GM03348 (cell line): ENCODE data around the gene OOSP4B.
"Not testable (repeated sequence)": the region's sequence is repeated elsewhere in the genome, so short reads cannot be mapped to it uniquely, and the experiment has no call there.

ENCODE experiments used
- DNase-seq: peaks from one replicate; pipeline ENCODE4 v3.0.0; 2012; ENCODE audit warnings: low spot score

Gene OOSP4B

DNA sequence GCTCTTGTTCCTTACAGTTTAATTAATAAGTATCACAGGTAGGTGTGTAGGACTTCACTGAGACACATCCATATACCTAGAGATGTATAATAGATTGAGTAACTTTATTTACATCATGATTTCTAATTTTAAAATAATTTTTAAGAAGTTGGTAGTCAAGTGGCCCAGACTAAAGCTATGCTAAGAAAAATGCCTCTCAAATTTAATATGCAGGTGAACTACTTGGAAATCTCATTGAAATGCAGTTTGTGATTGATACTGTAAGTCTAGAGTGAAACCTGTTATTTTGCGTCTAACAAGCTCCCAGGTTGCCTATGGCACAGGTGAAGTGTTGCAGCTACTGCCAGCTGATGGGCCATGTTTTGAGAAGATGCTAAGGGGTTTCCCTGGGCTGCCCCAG, at the start of gene OOSP4B:
Gene OOSP4B, plus strand, starts transcription at position 301 of the 400 bp plus-strand sequence.
- DNase-seq, result no peak

DNA sequence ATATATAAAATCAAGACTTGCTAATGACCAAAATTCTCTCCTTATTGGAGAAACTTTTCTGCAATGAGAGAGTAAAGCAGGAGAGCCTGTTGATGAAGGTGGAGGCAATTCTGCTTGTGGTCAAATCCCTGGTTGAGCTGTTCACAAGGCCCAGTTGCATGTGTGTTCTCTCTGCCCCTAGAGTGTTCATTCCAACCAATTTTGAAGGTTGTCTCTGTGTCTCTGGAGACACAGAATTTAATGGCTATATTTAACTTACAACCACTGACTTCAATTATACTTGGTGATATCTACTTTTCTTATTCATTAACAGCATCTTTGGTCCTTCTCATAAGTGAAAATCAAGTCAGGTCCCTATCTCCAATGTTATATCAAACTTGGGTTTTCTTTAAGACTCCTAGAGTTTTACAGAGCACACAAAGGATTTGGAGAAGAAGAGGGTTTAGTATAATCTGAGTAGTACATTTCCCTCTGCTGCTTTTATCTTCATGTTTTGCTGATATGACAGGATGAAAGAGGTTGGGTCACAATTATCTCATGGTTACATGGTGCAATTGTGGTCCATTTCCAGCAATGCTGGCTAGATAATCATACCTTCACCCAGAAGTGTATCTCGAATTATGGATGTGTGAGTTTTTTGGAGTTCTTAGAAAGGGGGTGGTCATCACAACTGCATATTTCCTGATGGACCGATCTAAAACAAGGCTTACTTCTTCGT, 49.1 kb upstream of the OOSP4B start:
- DNase-seq, result no peak

DNA sequence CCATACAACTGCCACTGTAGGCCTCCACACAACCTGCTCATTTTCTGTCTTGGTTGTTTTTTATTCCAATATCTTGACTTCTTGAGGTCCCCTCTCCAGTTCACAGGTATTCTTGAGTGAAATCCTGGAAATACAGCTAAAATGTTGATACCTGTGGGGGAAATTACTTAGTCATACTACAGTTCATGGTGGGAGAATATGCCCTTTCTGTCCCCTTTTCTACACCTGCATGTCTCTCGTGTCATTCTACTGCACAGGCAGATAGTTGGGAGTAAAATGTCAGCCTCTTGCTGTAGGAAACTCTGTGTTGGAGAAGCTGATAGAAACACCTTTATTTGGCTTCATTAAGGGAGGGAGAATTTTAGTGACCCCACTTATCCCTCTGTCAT, 48.6 kb upstream of the OOSP4B start:
- no peak for DNase-seq

DNA sequence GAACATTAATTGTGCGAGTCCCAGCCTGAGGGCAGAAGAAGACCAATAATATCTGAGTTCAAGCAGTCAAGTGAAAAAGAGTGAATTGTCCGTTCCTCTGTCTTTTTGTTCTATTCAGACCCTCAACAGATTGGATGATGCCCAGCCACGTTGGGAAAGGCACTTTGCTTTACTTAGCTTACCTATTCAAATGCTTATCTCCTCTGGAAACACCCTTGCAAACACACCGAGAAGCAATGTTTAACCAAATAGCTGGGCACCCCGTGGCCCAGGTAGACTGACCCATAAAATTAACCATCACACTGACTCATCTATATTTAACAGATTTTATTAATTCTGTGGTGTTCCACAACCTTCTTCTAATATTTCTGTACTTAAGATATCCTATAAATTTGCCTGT, 43.9 kb upstream of the OOSP4B start:
- DNase-seq, result no peak

DNA sequence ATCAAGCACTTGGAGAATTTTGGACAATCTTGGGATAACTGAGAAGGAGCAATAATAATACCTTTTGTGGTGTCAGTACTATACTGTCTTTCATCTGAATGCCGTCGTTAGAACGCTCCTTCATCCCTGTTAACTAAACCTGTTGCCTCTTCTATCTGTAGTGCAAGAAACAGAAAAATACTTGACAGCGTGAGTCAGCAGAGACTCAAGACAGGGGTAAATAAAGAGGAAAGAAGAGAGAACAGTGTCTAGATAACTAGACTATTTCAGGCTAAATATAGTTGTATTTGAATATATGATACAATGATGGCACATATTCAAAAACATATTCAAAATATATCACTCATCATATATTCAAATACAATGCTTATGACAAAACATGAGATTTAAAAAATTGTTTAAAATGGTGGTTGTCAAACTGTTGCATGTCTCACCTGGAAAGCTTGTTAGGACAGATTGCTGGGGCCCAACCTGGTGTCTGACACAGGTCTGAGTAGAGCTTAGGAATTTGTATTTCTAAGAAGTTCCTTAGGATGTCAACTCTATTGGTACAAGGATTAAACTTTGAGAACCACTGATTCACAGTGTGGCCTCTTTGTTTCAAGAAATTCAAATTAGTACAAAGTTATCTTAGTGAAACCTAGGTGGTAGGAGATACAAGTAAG, 35.7 kb upstream of the OOSP4B start:
- DNase-seq, result no peak

DNA sequence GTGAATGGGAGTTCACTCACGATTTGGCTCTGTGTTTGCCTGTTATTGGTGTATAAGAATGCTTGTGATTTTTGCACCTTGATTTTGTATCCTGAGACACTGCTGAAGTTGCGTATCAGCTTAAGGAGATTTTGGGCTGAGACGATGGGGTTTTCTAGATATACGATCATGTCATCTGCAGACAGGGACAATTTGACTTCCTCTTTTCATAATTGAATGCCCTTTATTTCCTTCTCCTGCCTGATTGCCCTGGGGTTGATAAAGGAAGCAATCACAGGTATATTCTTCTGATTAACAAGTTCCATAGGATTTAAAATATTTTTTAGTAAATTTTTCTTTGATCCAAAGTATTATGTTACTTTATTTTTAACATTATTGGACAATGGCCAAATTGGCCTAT, 34.9 kb upstream of the OOSP4B start:
- DNase-seq, result not testable (repeated sequence)

DNA sequence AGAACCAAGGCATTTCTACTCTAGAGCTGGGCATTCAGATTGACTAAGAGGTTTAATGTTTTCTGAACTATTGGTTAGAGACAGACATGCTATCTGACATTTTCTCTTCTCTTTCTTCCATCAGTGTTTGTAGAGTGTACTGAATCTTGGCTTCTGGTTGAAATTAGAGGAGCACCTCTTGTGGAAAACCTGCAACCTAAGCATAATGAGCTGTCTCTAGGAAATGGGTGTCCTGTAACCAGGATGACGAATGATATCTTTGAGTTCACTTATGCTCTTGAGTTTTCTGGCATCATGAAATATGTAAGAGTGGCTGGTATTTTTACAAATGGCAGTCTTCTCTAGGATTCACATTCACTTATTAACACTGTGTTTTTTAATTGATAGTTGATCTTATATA, 33.8 kb upstream of the OOSP4B start:
- DNase-seq, result no peak

DNA sequence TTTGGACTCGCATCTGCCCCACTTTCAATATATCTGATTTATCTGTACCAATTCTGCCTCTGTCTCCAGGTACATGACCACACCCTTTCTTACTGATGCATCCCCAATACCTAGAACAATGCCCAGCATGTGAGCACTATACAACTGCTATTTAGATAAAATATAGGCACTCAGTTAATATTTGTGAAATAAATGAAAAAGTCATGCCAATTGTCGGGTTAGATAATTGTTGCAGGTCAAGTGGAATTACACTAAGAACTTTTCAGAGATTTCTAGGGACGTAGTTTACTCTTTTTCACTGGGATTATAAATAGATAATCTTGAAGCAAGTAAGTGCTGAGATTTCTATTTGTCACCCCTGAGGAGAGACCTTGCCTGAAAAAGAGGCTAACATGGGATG, 32.6 kb upstream of the OOSP4B start:
- no peak for DNase-seq

DNA sequence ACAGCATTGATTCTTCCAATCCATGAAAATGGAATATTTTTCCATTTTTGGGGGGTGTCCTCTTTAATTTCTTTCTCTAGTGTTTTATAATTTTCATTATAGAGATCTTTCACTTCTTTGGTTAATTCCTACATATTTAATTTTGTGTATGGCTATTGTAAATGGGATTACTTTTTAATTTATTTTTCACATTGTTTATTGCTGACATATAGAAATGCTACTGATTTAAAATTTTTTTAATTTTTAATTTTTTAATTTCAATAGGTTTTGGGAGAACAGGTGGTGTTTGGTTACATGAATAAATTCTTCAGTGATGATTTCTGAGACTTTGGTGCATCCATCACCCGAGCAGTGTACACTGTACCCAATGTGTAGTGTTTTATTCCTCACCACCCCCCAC, 26.6 kb upstream of the OOSP4B start:
- DNase-seq, result no peak

DNA sequence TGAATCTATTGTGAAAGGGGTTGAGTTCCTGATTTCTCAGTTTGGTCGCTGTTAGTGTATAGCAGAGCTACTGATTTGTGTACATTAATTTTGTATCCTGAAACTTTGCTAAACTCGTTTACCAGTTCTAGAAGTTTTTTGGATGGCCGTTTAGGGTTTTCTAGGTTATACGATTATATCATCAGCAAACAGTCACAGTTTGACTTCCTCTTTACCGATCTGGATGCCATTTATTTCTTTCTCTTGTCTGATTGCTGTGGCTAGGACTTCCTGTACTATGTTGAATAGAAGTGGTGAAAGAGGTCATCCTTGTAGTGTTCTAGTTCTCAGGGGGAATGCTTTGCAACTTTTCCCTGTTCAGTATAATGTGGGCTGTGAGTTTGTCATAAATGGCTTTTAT, 24.6 kb upstream of the OOSP4B start:
- DNase-seq, result no peak

DNA sequence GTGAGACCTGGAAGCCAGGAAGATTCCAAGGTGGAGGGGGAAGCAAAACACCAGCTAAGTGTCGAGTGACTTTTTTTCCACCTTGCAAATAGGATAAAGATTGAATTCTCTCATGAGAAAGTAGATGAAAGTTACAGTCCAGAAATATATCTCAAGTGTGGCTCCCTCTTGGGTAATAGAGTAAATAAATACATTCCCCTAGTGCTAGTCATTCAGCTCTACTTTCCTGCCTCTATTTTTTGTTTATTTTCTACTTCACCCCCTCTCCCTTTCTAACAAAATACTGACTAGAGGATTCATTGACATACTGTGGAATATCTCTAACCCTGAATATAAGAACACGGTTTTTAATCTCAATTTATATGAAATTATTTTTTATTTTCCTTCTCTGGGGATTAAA, 19.2 kb upstream of the OOSP4B start:
- no peak for DNase-seq

DNA sequence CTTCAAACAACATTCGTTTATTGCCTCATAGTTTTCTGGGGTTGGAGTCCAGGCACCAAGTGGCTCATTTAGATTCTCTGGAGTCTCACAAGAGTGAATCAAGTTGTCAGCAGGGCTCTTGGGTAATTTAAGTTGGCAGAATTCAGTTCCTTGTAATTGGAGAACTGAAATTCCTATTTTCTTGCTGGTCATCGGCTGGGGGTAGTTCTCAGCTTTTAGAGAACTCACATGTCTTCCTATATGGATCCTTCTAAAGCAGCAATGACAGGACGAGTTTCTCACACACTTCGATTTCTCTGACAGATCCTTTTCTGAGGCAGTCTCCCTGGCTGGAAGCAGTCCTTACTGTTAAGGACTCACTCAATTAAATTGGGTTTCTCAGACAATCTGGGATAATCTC, 17.3 kb upstream of the OOSP4B start:
- DNase-seq, result no peak

DNA sequence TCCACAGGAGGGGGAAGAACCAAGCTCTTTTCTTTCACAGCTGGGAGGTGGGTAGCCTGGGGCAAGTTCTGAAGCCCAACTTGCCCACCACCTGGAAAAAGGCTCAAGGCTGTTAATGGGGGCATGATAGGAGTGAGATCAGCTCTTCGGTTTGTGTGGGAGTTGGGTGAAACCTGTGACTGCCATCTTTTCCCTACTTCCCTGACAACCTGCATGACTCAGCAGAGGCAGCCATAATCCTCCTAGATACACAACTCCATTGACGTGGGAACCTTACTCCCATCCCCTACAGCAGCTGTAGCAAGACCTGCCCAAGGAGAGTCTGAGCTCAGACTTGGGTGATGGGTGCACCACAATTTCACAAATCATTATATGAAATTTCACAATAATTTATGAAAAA, 13.3 kb upstream of the OOSP4B start:
- DNase-seq, result no peak

DNA sequence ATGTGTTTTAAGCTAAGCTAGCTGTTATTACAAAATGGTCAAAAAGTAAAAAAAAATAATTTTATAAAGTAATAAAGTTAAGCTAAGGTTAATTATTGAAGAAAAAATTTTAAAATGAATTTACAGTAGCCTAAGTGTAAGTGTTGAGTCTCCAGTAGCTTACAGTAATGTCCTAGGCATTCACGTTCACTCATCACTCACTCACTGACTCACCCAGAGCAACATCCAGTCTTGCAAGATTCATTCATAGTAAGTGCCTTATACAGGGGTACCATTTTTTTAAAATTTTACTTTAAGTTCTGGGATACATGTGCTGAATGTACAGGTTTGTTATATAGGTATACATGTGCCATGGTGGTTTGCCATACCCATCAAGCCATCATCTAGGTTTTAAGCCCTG, 11.6 kb upstream of the OOSP4B start:
- no peak for DNase-seq

DNA sequence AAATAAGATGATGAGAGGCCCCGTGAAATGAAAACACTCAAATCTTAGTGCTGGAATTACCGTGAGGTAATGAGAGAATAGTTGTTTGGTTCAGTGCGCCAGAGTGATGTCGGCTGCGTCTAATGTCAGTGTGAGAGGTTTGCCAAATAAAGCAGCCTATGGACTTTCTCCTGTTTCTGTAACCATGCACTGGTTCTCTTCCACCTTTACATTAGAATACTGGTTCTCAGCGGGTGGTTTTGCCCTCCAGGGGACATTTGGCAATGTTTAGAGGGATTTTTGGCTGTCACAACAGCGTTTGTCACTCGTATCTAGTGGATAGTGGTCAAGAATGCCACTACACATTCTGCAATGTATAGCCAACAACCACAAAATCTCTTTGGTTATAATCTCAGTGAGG, 1.1 kb downstream of the OOSP4B start:
- DNase-seq, result no peak

DNA sequence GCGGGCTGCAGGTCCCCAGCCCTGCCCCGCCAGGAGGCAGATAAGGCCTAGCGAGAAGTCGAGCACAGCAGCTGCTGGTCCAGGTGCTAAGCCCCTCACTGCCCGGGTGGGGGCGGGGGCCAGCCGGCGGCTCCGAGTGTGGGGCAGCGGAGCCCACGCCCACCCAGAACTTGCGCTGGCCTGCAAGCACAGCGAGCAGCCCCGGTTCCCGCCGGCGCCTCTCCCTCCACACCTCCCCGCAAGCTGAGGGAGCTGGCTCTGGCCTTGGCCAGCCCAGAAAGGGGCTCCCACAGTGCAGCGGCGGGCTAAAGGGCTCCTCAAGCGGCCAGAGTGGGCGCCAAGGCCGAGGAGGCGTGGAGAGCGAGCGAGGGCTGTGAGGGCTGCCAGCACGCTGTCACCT, 3.4 kb downstream of the OOSP4B start:
- DNase-seq, result not testable (repeated sequence)

DNA sequence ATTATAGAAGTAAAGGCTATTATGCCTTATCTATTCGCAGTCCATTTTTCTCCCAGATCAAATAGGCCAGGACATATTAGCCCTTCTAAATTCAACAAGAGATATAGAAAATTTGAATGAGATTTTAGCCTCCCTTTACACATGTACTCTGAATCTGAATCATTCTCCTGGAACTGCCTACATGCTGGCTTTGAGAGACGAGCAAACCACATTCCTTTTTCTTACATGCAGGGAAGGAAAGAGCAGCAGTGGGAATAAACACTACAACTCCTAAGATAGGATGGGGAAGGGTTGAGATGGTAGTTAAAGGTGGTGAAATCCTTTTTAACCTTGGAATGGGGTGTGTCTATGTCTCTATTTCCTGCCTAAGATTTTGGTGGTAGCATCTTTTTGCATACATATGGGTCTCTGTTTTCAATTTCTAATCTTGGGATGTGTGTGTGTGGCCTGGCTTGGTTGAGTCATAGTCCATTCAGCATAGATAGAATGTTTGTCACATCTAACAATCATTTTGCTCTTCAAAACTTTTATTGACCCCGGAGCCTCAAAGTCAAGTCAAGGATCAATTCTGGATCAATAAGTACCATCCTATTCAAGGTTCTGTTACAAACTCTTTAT, 12.1 kb downstream of the OOSP4B start:
- DNase-seq, result no peak

DNA sequence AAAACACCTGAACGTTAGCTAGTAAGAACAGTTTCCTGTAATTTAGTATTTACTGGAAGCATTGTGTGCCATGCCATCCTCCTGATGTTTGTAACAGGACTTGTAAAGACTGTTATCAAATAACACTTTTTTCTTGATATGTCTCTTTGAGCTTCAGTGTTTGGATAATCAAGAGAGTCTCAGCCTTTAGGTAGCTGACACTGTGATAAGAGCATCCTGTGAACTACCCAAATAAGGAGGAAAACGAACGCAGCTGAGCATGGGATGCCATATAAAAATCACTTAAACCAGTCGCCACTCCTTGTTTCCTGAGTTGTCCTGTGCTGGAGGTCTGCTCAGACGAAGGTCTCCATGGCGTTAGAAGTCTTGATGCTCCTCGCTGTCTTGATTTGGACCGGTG, 23.1 kb downstream of the OOSP4B start, which contains the start of gene OOSP2:
Gene OOSP2, plus strand, starts transcription at position 301 of the 400 bp plus-strand sequence. Its CDS starts 51 bp downstream, at position 352.
- DNase-seq, result no peak

DNA sequence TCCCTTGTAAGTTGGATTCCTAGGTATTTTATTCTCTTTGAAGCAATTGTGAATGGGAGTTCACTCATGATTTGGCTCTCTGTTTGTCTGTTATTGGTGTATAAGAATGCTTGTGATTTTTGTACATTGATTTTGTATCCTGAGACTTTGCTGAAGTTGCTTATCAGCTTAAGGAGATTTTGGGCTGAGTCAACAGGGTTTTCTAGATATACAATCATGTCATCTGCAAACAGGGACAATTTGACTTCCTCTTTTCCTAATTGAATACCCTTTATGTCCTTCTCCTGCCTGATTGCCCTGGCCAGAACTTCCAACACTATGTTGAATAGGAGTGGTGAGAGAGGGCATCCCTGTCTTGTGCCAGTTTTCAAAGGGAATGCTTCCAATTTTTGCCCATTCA, 33.4 kb downstream of the OOSP4B start:
- not testable (repeated sequence) for DNase-seq

DNA sequence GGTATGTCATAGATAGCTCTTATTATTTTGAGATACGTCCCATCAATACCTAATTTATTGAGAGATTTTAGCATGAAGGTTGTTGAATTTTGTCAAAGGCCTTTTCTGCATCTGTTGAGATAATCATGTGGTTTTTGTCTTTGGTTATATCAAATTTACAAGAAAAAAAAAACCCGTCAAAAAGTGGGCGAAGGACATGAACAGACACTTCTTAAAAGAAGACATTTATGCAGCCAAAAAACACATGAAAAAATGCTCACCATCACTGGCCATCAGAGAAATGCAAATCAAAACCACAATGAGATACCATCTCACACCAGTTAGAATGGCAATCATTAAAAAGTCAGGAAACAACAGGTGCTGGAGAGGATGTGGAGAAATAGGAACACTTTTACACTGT, 33.9 kb downstream of the OOSP4B start:
- DNase-seq, result not testable (repeated sequence)

DNA sequence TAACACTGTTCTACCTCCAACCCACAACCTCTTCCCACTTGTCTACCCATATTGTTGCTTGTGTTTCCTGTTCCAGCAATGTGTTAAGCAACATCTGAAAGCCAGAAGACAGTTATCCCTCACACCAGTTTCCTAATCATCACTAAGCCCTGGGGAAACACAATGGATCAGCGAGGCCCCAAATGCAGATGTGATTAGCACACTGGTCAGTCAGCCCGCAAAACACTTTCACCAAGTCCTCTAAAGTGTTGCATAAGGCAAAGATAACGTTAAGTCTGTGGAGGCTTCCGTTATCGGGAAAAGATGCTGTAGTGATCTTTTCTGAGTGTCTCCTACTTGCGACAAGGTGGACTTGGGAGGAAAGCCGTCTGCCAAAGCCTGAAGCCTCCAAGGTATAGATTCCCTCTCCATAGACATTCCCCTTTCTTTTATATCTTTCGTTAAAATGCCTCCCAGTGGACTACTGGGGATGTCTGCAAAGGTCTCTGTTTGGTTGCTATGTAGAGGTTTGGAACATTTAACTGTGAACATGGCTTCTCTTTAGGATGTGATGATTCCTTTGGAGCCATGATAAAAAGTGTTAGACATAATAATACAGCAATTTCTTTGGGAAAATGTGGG, 39.5 kb downstream of the OOSP4B start, which contains the start of gene MS4A3:
Gene MS4A3, plus strand, starts transcription at position 317 of the 621 bp plus-strand sequence. CDS start 4,496 bp downstream, outside the sequence.
- no peak for DNase-seq

DNA sequence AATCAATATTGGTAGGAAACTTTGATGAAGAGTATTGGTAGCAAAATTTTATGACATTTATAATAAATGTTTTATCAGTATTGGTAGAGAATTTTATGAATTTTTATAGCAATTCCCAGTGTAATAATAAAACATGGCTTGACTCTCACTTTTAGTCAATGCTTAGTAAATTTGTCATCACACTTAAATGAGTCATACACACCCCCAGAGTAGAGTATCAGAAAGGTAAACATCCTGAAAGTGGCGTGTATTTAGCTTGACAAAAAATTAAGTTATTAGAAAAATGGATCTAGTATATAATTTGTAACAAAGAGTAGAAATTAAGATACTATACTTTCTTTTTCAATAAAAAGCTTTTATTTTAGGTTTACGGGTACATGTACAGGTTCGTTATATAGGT, 42.1 kb downstream of the OOSP4B start:
- DNase-seq, result no peak
